Adrenal gland (tissue), 12 donors: ENCODE measurements around the gene FBXO36. TPM values are rescaled to one million over a fixed set of nuclear protein-coding genes. Genes with fewer than 3 reads are reported as not detected.
"Not testable (repeated sequence)": the region's sequence is repeated elsewhere in the genome, so short reads cannot be mapped to it uniquely, and the experiment has no call there.

ENCODE experiments used
- DNase-seq, 7 donors: peaks; one replicate each; pipeline ENCODE4 v3.0.0-alpha.2; 2019 to 2020
- H3K27ac ChIP-seq, 5 donors: fragments of 200-600 bp; sonication (generic) in 4 of 5; 1 replicate in 3 of 5; 2 replicates in 2 of 5; pipeline versions ENCODE4 v1.5.1 to v1.8.0; 2016 to 2020; ENCODE audit warnings: mild to moderate bottlenecking in 1 of 5
- H3K27me3 ChIP-seq: fragments of 200-600 bp; 2 replicates; pipeline ENCODE4 v1.8.0; 2021
- H3K36me3 ChIP-seq, 2 donors: fragments of 200-600 bp; replicated peaks in 1 of 2; 1 replicate in 1 of 2; 2 replicates in 1 of 2; pipeline versions ENCODE4 v1.5.1 to v1.8.0; 2018 to 2022
- H3K4me1 ChIP-seq, 2 donors: fragments of 200-600 bp; replicated peaks in 1 of 2; 1 replicate in 1 of 2; 2 replicates in 1 of 2; pipeline versions ENCODE4 v1.5.1 to v1.8.0; 2018 to 2021
- H3K4me3 ChIP-seq, 4 donors: fragments of 200-600 bp; sonication (generic) in 3 of 4; one replicate each; pipeline ENCODE4 v1.5.1; 2016 to 2018
- H3K9me3 ChIP-seq, 3 donors: fragments of 200-600 bp; sonication (generic) in 1 of 3; replicated peaks in 1 of 3; 1 replicate in 2 of 3; 2 replicates in 1 of 3; pipeline versions ENCODE4 v1.5.1 to v1.8.0; 2016 to 2021
- POLR2A ChIP-seq, 2 donors: fragments of 450-650 bp; IDR thresholded peaks; one replicate each; pipeline ENCODE4 v1.6.1; 2017; ENCODE audit warnings: antibody characterized with exemption in 2 of 2, mild to moderate bottlenecking in 2 of 2, moderate library complexity in 1 of 2
- WGBS, 4 donors: extraction: QIAGEN DNeasy Blood & Tissue Kit in 2 of 4; methylation state at CpG; one replicate each; pipeline versions ENCODE4 v1.1.5 to v1.1.7; 2013 to 2017; 5-methylcytosine and 5-hydroxymethylcytosine counted together
- intact Hi-C, 2 donors: fragments of 100-400 bp; cut with DNase I; formaldehyde crosslinking; loops; one replicate each; pipeline versions ENCODE4 v1.14.1 to v1.15.0; 2022 to 2023
- polyA plus RNA-seq, 3 donors: library from polyadenylated mRNA; stranded (reverse); fragments of 200-250 nt in 2 of 3; fragments of 350-450 nt in 1 of 3; fragmentation: Illumina TruSeq in 1 of 3; extraction: RNeasy Lipid Tissue Mini Kit (QIAGEN cat#74804) in 1 of 3; gene quantifications; one replicate each; pipeline ENCODE4 v1.2.3, GENCODE V29; 2013 to 2014
- total RNA-seq, 9 donors: library from RNA; depleted of rRNA in 4 of 9; stranded (reverse); fragments of >200 nt in 4 of 9; fragments of 120-200 nt in 1 of 9; fragmentation: NEBNext Ultra II Directional in 1 of 9; extraction: Animal tissue kit (Norgen Biotek cat#: 25700) in 1 of 9; gene quantifications; one replicate each; pipeline versions ENCODE4 v1.1.0 to v1.2.4, GENCODE V29; 2013 to 2023
- TF ChIP-seq, protein P1 (sequence below), 6 experiments: fragments of 450-650 bp in 4 of 6; fragments of 200-600 bp in 2 of 6; sonication (generic) in 1 of 6; IDR thresholded peaks; 1 replicate in 5 of 6; 2 replicates in 1 of 6; pipeline versions ENCODE4 v1.5.1 to v1.8.0; 2016 to 2021; ENCODE audit warnings: antibody characterized with exemption in 6 of 6, mild to moderate bottlenecking in 2 of 6, moderate library complexity in 1 of 6
- donor health status: healthy with polysubstance abuse.
- donor health status: Bipolar disorder and iron deficiency.
- donor health status: DM: yes; HTN: yes; CAD: no.
- donor health status: DM: no; HTN: no; CAD: no.
- donor health status: DM: no; HTN: no; CAD: no.
- donor health status: DM: yes; HTN: yes; CAD: no.

The FBXO36 gene
- total and polyA plus RNA-seq, 12 donors: 1.9 to 9.5 (median 6.4) TPM

GRCh38 chr2:229947544-229947943 lies 25.2 kb downstream of the FBXO36 start:
- H3K36me3 ChIP-seq: no peaks in the 10 kb centered on the region
- no peak for DNase-seq
- no peaks in the 10 kb centered on the region for H3K4me1 ChIP-seq
- TF ChIP-seq, protein P1, sequence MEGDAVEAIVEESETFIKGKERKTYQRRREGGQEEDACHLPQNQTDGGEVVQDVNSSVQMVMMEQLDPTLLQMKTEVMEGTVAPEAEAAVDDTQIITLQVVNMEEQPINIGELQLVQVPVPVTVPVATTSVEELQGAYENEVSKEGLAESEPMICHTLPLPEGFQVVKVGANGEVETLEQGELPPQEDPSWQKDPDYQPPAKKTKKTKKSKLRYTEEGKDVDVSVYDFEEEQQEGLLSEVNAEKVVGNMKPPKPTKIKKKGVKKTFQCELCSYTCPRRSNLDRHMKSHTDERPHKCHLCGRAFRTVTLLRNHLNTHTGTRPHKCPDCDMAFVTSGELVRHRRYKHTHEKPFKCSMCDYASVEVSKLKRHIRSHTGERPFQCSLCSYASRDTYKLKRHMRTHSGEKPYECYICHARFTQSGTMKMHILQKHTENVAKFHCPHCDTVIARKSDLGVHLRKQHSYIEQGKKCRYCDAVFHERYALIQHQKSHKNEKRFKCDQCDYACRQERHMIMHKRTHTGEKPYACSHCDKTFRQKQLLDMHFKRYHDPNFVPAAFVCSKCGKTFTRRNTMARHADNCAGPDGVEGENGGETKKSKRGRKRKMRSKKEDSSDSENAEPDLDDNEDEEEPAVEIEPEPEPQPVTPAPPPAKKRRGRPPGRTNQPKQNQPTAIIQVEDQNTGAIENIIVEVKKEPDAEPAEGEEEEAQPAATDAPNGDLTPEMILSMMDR (IDR thresholded peaks at IDR 0.05): no peak
- TF ChIP-seq POLR2A (IDR thresholded peaks at IDR 0.05): no peak
- no peak overlapping the region for H3K4me3 ChIP-seq
- H3K27me3 ChIP-seq: no peaks in the 10 kb centered on the region
- no peaks in the 10 kb centered on the region for H3K9me3 ChIP-seq
- intact Hi-C loops: no loop called here
- 64 to 89% (median 74%) methylated on average over 1 of the region's 1 CpG for WGBS, 4 donors
- H3K27ac ChIP-seq: no peak overlapping the region

GRCh38 chr2:229952256-229952835 lies 30.0 kb downstream of the FBXO36 start:
- 87 to 100% (median 91%) methylated on average over 2 to 6 of the region's 6 CpGs for WGBS, 4 donors

DNA sequence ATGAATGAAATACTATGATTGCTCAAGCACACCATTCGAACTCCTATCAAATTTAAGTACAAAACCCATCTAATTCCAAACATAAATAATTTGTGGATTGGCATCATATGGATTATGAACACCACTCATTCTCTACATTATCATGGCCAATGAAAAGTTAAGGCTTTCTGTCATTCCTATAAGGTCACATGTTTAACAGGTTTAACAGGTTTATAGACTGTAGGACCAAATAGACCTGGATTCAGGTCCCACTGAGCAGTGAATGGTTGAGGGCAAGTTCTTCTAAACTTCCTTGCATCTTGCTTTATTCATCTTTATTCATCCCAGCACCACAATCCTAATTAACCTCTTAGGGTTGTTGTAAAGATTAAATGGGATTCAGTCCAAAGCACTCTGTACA lies 33.4 kb downstream of the FBXO36 start:
- Histone ChIP-seq H3K4me3 (no peak overlapping the region), H3K4me1 (peaks cover 0 to 6% of the 10 kb centered on the region in 2 donors), H3K27ac (no peak overlapping the region), H3K36me3 (no peaks in the 10 kb centered on the region), H3K27me3 (no peaks in the 10 kb centered on the region), H3K9me3 (no peaks in the 10 kb centered on the region)
- no peak for DNase-seq
- intact Hi-C loops: no loop called here
- WGBS, 4 donors: 86 to 92% (median 91%) methylated on average over 1 of the region's 1 CpG
- TF ChIP-seq, protein P1 (IDR thresholded peaks at IDR 0.05): no peak
- no peak for TF ChIP-seq POLR2A (IDR thresholded peaks at IDR 0.05)

More at GRCh38 chr2:229952256-229952835, 30.0 kb downstream of the FBXO36 start:
- H3K36me3 ChIP-seq: no peaks in the 10 kb centered on the region
- H3K4me3 ChIP-seq: no peak overlapping the region
- TF ChIP-seq, protein P1 (IDR thresholded peaks at IDR 0.05): no peak
- TF ChIP-seq POLR2A (IDR thresholded peaks at IDR 0.05): no peak
- H3K27ac ChIP-seq: no peak overlapping the region
- H3K4me1 ChIP-seq: no peaks in the 10 kb centered on the region
- H3K27me3 ChIP-seq: no peaks in the 10 kb centered on the region
- no peak for DNase-seq
- intact Hi-C loops: no loop called here
- no peaks in the 10 kb centered on the region for H3K9me3 ChIP-seq

GRCh38 chr2:229956491-229956890 lies 34.2 kb downstream of the FBXO36 start:
- Histone ChIP-seq H3K4me3 (no peak overlapping the region), H3K27ac (no peak overlapping the region), H3K27me3 (no peaks in the 10 kb centered on the region), H3K4me1 (peaks cover 0 to 6% of the 10 kb centered on the region in 2 donors), H3K9me3 (no peaks in the 10 kb centered on the region), H3K36me3 (no peaks in the 10 kb centered on the region)
- intact Hi-C loops: no loop called here
- DNase-seq: no peak
- 78 to 92% (median 88%) methylated on average over 3 of the region's 3 CpGs for WGBS, 4 donors
- TF ChIP-seq, protein P1 (IDR thresholded peaks at IDR 0.05): no peak
- no peak for TF ChIP-seq POLR2A (IDR thresholded peaks at IDR 0.05)

DNA sequence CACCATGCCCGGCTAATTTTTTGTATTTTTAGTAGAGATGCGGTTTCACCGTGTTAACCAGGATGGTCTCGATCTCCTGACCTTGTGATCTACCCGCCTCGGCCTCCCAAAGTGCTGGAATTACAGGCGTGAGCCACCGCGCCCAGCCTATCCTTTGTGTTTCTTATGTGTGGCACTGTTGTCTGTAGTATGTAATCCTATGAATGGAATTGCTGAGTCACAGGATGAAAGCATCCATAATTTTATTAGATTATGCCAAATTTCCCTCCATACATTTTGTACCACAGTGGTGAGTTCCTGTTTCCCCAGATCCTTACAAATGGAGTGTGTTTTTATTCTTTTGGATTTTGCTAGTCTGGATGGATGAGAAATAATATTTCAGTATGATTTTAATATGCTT lies 41.3 kb downstream of the FBXO36 start:
- DNase-seq, H3K27me3 ChIP-seq, H3K4me1 ChIP-seq, H3K36me3 ChIP-seq, intact Hi-C loops, H3K9me3 ChIP-seq, H3K27ac ChIP-seq, H3K4me3 ChIP-seq: not testable (repeated sequence)
- WGBS, 4 donors: 90 to 98% (median 95%) methylated on average over 7 to 9 of the region's 9 CpGs
